Right atrium auricular region (tissue), 2 donors: Measurements from ENCODE around the gene PRDM15. TPM values are rescaled to one million over a fixed set of nuclear protein-coding genes. Genes with fewer than 3 reads are reported as not detected.

Experiments
- DNase-seq: peaks from one replicate; pipeline ENCODE4 v3.0.0-alpha.2; 2019; ENCODE audit warnings: low spot score
- H3K27ac ChIP-seq, 2 donors: fragments of 200-600 bp; sonication (generic); 1 replicate in 1 of 2; 2 replicates in 1 of 2; pipeline ENCODE4 v1.5.1; 2016 to 2019
- H3K27me3 ChIP-seq, 2 donors: fragments of 200-600 bp; sonication (generic); one replicate each; pipeline versions ENCODE4 v1.5.1 to v1.6.0; 2017 to 2019
- H3K36me3 ChIP-seq: fragments of 200-600 bp; sonication (generic); one replicate; pipeline ENCODE4 v1.5.1; 2016
- H3K4me1 ChIP-seq, 2 donors: fragments of 200-600 bp; sonication (generic); one replicate each; pipeline versions ENCODE4 v1.5.1 to v1.6.0; 2017 to 2019
- H3K4me3 ChIP-seq, 2 donors: fragments of 200-600 bp; sonication (generic); 1 replicate in 1 of 2; 2 replicates in 1 of 2; pipeline ENCODE4 v1.5.1; 2017 to 2019; ENCODE audit warnings: mild to moderate bottlenecking in 1 of 2, moderate library complexity in 1 of 2
- H3K9me3 ChIP-seq, 2 donors: fragments of 200-600 bp; sonication (generic); one replicate each; pipeline ENCODE4 v1.5.1; 2019
- CTCF ChIP-seq, 2 donors: fragments of 200-600 bp; sonication (generic); IDR thresholded peaks; one replicate each; pipeline ENCODE4 v1.5.1; 2019; ENCODE audit warnings: antibody characterized with exemption in 2 of 2
- total RNA-seq, 2 donors: library from RNA; depleted of rRNA; stranded (reverse); fragments of >200 nt; gene quantifications; one replicate each; pipeline ENCODE4 v1.1.0, GENCODE V29; 2016

PRDM15 gene
- total RNA-seq, 2 donors from 2014 or later, result 2.6 to 4.2 TPM

- TF ChIP-seq CTCF (IDR thresholded peaks at IDR 0.05), result no peak
- H3K4me1 ChIP-seq, result peaks cover 0 to 13% of the 10 kb centered on the region in 2 donors
- no peak overlapping the region for H3K27ac ChIP-seq
- H3K9me3 ChIP-seq, result no peaks in the 10 kb centered on the region
- DNase-seq, result no peak
- H3K36me3 ChIP-seq, result no peaks in the 10 kb centered on the region
- H3K4me3 ChIP-seq, result no peak overlapping the region
- no peaks in the 10 kb centered on the region for H3K27me3 ChIP-seq
Measured at GRCh38 chr21:41749286-41749685, 129.9 kb downstream of the PRDM15 start.

Other genes with a start within 250 kb of the PRDM15 start
- 1 to 10 TPM; 2.1 to 3.5 TPM for gene RIPK4, start 112.3 kb downstream of the PRDM15 start, total RNA-seq
- gene C2CD2, start 74.7 kb upstream of the PRDM15 start, total RNA-seq, result 1 to 10 TPM; 8.6 to 9.1 TPM
- 10 to 100 TPM in 1 of 2 donors, 1 to 10 TPM in 1; 5.5 to 10.3 TPM for gene ZBTB21, start 131.0 kb upstream of the PRDM15 start, total RNA-seq
- not detected for gene UMODL1, start 192.0 kb upstream of the PRDM15 start, total RNA-seq